GM21717 (cell line): ENCODE measurements around the gene STAB1.
A peak's percentile ranks its signal among the peaks of the same experiment; 100 is the strongest.

Experiments used
- ATAC-seq: cut with Tn5 transposase; IDR thresholded peaks from one replicate; pipeline ENCODE4 v1.9.1; 2021; ENCODE audit warnings: mild to moderate bottlenecking, moderate library complexity; ENCODE audit not compliant: unreplicated experiment

STAB1 gene

GRCh38 chr3:52534281-52535183 lies 39.4 kb downstream of the STAB1 start:
- ATAC-seq: no peak

GRCh38 chr3:52535411-52536111 lies 40.4 kb downstream of the STAB1 start:
- ATAC-seq: no peak

GRCh38 chr3:52536112-52536368 lies 40.9 kb downstream of the STAB1 start:
- ATAC-seq: no peak

GRCh38 chr3:52536369-52537164 lies 41.4 kb downstream of the STAB1 start, which contains the start of gene UQCC5:
TSS of gene UQCC5 (plus strand) at chr3:52536605. CDS start at chr3:52536756, 151 bp downstream.
- peak; percentile 84 for ATAC-seq

DNA sequence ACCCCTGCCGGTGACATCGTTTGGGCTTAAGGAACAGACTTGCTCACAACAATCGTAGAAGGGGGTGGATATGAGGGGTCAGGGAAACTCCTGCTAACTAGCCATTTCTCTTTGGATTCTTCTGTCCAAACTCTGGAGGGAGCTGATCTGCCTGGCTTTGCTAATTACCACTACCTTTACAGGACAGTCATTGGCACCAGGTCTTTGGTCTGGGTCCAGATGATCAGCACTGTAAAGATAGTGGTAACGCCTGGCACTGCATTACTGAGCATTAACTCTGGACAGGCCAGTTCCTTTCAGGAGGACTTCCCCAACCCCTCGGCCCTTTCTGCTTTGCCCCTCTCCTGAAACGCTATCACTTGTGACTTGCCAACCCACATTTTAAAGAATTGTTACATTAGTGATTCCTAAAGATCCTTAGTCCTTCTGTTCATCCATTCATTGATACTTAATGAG lies 42.1 kb downstream of the STAB1 start:
- no peak for ATAC-seq

GRCh38 chr3:52537726-52538421 lies 42.7 kb downstream of the STAB1 start:
- ATAC-seq: no peak

DNA sequence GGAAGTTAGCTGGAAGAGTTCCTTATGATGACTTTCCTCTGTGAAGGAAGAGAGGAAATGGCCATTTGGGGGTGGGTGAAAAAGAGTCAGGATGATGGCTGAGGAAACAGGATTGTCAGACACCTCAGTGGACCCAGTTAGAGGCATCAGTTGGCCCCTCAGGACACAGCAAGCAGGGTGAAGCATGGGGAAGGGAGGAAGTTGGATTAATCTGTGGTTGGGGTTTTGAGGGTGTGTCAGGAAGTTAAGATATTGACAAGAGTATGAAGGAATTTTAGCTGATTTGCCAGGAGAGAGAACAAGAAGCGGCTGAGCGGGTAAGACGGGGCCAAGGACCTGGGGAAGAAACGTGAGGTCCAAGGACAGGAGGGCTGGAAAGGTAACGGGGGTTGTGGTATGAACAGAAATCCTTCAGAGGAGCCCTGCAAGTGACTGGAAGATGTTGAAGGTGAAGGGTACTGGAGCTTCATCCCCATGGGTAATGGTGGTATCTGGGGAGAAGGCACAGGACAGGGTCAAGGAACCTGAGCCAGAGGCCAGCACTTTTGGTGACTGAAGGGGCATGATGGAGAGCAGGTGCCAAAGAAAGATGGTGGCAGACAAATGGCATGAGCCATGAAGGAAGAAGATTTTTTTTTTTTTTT lies 44.0 kb downstream of the STAB1 start:
- ATAC-seq: no peak

DNA sequence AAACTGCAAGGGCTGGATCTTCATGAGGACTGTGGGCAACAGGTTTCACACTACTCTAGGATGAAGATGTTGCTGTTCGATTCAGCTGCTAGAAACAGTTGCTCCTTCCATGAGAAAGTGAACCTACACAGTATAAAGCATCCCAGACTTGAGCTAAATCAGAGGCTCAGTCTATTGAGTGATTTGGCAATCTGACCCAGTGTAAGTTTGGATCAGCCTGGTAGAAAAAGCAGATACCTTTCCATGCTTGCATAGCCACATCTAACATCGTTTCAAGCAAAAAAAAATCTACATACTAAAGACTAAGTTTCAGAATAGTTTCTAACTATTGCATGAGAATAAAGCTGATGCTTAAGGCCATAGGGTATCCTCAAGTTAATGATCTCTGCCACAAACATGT lies 45.9 kb downstream of the STAB1 start:
- no peak for ATAC-seq

- no peak for ATAC-seq
These were observed 49.8 kb downstream of the STAB1 start for GRCh38 chr3:52544937-52545336.

- ATAC-seq: no peak
These were observed 51.2 kb downstream of the STAB1 start for GRCh38 chr3:52546111-52546901.

DNA sequence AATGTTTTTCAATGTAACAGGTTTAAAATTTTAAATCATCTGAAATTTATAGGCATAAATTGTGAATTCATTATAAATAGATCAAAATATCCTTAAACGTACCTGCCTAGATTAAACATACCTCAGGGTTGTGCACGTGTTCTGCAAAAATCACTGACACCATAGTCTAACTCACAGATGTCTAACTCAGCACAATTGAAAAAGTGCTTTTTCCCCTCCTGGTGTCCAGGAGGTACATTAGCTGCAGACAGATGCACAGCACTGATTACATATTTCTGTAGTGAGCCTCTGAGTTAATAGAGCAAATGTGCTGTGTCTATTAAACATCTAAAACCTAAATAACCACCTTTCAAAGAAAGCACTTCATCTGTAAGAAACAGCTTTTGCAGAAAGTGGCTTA lies 52.0 kb downstream of the STAB1 start:
- no peak for ATAC-seq

GRCh38 chr3:52551118-52551517 lies 56.0 kb downstream of the STAB1 start:
- ATAC-seq: no peak

GRCh38 chr3:52552089-52552488 lies 57.0 kb downstream of the STAB1 start:
- no peak for ATAC-seq

DNA sequence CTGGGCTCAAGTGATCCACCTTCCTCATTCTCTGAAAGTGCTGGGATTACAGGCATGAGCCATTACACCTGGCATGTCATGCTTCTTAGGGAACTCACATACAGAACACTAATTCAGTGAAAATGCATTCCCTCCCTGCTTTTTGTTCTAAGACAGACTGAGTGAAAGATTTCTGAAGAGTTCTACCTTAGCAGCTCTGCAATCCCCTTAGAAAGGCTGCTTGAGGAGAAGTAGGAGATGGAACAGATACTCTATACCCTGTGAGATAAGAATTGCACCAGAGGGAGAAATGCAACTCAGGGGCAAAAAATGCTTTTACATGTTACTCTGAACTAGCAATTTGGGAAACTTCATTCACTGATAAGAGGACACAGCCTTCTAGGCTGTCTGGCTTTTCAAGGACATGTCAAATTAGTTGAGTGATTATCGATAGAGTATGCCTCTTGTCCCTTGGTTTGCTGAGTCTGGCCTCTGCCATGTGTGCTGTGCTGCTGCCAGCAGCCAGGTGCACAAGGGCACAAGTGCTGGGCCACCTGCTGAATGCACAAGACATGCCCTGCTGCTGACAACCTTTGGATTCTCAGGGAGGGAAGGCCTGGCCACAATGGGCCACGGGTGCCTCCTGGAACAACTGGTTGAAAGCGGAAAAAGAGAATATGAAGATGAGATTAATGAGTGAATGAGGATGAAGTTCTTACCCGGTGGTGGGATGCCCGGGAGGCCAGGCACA lies 59.1 kb downstream of the STAB1 start:
- no peak for ATAC-seq

- ATAC-seq: no peak
These were observed 59.9 kb downstream of the STAB1 start for GRCh38 chr3:52555056-52555455.

- no peak for ATAC-seq
These were observed 62.1 kb downstream of the STAB1 start for GRCh38 chr3:52557011-52557960.

DNA sequence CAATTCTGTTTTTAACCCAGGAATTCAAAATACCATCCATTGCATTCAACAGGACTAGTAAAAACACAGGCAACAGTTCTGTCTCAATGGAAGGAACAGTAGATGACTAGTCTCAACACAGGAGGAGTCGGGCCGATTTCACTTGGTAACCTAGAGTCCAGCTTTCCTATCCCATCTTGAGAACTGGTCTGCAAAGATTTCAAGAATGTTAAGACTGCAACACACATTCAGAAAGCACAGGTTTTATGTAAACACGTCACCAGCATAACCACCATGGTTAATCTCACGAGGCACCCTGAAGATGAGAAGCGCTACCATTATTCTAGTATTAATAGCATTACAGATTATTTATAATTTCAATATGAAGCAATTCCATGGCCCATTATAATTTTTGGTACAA lies 63.3 kb downstream of the STAB1 start:
- no peak for ATAC-seq
